22Rv1 (cell line): Measurements from ENCODE around the gene ADAMTS18.

ENCODE experiments used
- CTCF ChIP-seq: fragments of 450-650 bp; IDR thresholded peaks from 2 replicates; pipeline ENCODE4 v1.5.1; 2017; ENCODE audit warnings: mild to moderate bottlenecking
- ZFX ChIP-seq: fragments of 450-650 bp; IDR thresholded peaks from 2 replicates; pipeline ENCODE4 v1.6.1; 2017; ENCODE audit warnings: antibody characterized with exemption, borderline replicate concordance

- TF ChIP-seq CTCF: no peak
- no peak for TF ChIP-seq ZFX
Measured at GRCh38 chr16:77433146-77433545, 1.7 kb downstream of the ADAMTS18 start.
